Cerebellar cortex (tissue), 1 donor: ENCODE results near the gene LRRC4B.
"Not testable (repeated sequence)": the region's sequence is repeated elsewhere in the genome, so short reads cannot be mapped to it uniquely, and the experiment has no call there.

Experiments used
- DNase-seq: peaks from one replicate; pipeline ENCODE4 v3.0.0-alpha.2; 2015; ENCODE audit warnings: low spot score

Gene LRRC4B

GRCh38 chr19:50552540-50552939, 15.7 kb downstream of the LRRC4B start:
- no peak for DNase-seq

GRCh38 chr19:50551715-50552187, 16.5 kb downstream of the LRRC4B start:
- DNase-seq: peak; percentile 84

GRCh38 chr19:50551034-50551714, 17.1 kb downstream of the LRRC4B start:
- no peak for DNase-seq

GRCh38 chr19:50550594-50550966, 17.7 kb downstream of the LRRC4B start:
- DNase-seq: peak; percentile 36

GRCh38 chr19:50549927-50550593, 18.2 kb downstream of the LRRC4B start:
- peak; percentile 36 for DNase-seq

- no peak for DNase-seq
Measured at GRCh38 chr19:50549059-50549926, 18.9 kb downstream of the LRRC4B start.

GRCh38 chr19:50548191-50549058, 19.8 kb downstream of the LRRC4B start:
- DNase-seq: peak; percentile 55

GRCh38 chr19:50547385-50548190, 20.6 kb downstream of the LRRC4B start:
- DNase-seq: peak; percentile 52

- peak; percentile 33 for DNase-seq
Measured at GRCh38 chr19:50546527-50547221, 21.6 kb downstream of the LRRC4B start.

- DNase-seq: peak; percentile 75
Measured at GRCh38 chr19:50542943-50543342, 25.3 kb downstream of the LRRC4B start.

- DNase-seq: peak; percentile 90
Measured at GRCh38 chr19:50537769-50538230, 30.4 kb downstream of the LRRC4B start.

GRCh38 chr19:50537306-50537685, 30.9 kb downstream of the LRRC4B start:
- no peak for DNase-seq

- no peak for DNase-seq
Measured at GRCh38 chr19:50536662-50537305, 31.5 kb downstream of the LRRC4B start.

GRCh38 chr19:50535672-50536187, 32.5 kb downstream of the LRRC4B start:
- no peak for DNase-seq

GRCh38 chr19:50534478-50534877, 33.8 kb downstream of the LRRC4B start:
- DNase-seq: no peak

- DNase-seq: no peak
Measured at GRCh38 chr19:50532952-50533351, 35.3 kb downstream of the LRRC4B start.

- DNase-seq: no peak
Measured at GRCh38 chr19:50531171-50531612, 37.0 kb downstream of the LRRC4B start.

GRCh38 chr19:50528052-50528451, 40.2 kb downstream of the LRRC4B start:
- not testable (repeated sequence) for DNase-seq

- no peak for DNase-seq
Measured at GRCh38 chr19:50522881-50523280, 45.4 kb downstream of the LRRC4B start.
